SH-SY5Y (cell line): ENCODE measurements around the gene PLB1.
A peak's percentile ranks its signal among the peaks of the same experiment; 100 is the strongest.

Source experiments
- GATA2 ChIP-seq: IDR thresholded peaks from 2 replicates; pipeline ENCODE4 v1.6.1; 2011; ENCODE audit warnings: mild to moderate bottlenecking, low read depth, low read length
- GATA3 ChIP-seq: IDR thresholded peaks from 2 replicates; pipeline ENCODE4 v1.6.1; 2011; ENCODE audit warnings: low read depth, mild to moderate bottlenecking, low read length, moderate library complexity

PLB1 gene

DNA sequence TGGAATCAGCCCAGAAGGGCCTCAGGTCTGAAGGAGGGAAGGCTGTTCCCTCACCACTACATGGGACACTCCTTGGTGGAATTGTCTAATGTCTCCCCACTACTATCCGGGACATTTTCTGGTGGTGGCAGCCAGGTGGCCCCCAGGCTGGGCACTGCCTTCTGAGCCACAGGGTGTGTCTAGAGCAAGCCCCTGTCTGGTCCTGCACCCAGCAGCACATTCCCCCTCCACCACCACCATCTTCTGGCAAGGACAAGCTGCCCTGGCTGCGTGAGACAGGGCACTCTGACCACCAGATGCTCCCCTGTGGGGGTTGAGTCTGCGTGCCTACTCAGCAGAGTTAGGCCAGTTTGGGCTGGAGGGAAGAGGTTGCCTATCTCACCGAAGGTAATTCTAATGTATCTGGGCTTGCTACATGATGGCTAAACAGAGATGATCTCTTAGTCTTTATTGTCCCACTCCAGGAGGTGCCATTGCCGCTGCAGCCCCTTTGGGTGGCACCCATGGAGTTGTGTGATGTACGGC, 106.3 kb downstream of the PLB1 start:
- TF ChIP-seq GATA2 (no peak), GATA3 (no peak)

DNA sequence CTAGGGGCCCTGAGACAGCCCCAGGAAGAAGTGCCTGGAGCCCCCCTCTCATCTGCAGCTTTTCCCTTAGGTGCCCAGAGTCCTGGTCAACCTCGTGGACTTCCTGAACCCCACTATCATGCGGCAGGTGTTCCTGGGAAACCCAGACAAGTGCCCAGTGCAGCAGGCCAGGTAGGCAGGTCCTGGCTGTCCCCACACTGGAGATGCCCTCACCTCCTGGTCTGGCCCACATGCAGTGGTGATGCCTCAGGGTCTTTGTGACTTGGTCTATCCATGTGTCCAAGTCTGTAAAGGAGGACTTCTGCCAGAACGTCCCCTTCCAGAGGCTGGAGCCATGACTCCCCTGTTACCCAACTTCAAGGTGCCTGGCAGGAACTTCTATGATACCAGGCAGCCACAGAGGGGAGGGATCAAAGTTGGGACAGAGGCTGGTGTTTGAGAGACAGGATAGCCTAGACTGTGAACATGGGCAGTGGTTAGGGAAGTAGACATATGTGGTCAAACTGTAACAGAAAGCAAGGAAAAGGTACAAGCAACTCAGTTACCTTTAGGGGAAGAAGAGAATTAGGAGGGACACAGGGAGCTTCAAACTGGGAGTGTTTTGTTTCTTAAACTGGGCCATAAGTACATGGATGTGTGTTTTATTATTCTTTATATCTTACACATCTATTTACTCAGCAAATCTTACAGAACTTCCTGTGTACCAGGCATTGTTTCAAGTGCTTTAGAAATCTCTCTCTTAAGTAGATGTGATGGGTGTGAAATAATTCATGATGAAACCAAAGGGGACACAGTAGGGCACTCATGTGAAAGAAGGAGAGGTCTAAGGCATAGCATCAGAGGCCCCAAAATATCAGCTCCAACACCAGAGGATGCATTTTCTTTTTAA, 107.1 kb downstream of the PLB1 start:
- no peak for TF ChIP-seq GATA3
- TF ChIP-seq GATA2 = no peak

DNA sequence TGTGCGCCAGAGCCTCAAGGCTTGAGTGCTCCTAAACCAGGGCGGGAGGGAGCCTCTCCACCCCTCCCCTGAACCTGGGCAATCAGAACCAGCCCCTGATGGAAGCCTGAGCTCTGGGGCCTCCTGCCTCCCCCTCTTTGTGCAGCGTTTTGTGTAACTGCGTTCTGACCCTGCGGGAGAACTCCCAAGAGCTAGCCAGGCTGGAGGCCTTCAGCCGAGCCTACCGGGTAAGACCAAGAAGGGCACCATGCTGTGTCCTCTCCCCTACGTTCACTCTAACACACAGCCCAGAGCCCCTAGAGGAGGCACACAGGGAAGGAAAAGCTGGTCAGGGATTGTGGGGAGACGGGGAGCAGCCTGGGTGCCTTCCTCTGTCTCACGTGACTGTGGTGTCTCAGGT, 108.0 kb downstream of the PLB1 start:
- TF ChIP-seq GATA3 (no peak), GATA2 (no peak)

DNA sequence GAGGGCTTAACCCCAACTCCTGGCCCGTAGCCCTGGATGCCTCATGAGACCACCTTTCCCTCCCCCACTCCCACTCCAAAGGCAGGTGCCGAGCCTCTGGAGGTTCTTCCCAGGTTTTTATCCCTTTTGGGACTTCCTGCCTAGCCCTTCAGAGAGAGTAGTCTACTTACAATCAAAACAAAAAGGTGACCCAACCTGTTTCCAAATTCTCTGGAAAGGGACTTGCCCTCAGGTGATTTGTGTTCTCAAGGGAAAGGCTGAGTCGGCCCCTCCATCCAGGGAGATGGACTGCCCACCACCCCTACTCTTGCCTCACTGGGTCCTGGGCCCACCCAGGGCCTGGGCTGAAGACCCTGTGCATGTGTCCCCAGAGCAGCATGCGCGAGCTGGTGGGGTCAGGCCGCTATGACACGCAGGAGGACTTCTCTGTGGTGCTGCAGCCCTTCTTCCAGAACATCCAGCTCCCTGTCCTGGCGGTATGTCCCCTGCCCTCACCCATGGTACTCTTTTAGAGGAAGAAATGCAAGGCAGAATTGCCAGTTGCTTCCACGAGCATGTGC, 108.5 kb downstream of the PLB1 start:
- TF ChIP-seq GATA3 (no peak), GATA2 (no peak)

DNA sequence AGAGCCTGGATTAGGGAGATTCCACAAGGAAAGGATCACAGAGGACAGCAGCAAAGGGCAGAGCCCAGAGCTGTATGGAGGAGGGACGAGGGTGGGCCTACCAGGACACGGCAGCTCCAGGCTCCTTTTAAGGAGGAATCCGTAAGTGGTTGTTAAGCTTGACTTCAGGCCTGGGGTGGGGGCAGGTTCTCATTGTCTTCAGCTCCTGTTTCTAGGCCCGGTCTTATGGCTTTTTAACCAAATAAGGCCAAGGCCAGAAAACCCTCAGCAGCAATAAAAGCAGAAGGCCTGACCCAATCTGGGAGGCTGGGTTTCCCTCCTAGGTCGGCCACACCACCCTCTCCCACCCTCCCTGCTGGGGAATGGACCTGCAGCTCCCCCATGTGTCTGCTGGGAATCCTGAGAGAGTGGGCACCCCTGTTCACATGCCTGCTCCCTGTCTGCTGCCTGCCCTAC, 111.2 kb downstream of the PLB1 start:
- TF ChIP-seq GATA2 = no peak
- no peak for TF ChIP-seq GATA3

DNA sequence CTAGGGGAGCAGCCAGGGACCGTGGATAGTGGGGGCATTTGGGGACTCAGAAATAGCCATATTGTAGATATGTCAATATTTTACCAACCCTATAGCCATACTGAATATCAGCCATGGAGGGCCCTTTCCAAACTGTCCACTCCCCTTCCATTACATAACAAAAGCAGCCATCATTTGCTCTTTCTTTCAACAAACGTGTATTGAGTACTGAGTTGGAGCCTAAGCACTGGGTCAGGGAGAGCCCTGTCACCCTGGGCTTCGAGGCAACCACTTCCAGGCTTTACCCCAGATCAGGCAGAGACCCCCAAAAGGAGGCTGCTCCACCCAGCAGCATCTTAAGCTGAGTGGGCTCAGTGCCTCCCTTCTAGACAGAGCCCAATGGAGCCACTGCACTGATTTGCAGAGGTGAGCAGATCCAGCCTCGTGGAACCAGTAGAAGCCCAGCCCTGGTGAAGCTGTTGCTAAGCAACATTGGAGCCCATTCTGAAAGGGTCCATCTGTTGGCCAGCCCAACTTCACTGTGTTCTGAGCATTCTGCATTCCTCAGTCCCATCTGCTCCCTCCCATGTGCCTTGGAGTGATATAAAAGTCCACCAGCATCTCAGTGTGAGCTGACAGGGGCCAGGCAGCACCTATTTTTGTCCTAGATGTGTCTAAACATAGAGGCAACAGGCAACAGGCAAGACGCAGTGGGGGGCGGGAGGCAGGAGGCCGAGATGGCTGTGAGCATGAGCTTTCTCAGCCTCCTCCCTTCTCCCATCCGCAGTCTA, 112.1 kb downstream of the PLB1 start:
- TF ChIP-seq GATA3 = no peak
- TF ChIP-seq GATA2 = no peak

DNA sequence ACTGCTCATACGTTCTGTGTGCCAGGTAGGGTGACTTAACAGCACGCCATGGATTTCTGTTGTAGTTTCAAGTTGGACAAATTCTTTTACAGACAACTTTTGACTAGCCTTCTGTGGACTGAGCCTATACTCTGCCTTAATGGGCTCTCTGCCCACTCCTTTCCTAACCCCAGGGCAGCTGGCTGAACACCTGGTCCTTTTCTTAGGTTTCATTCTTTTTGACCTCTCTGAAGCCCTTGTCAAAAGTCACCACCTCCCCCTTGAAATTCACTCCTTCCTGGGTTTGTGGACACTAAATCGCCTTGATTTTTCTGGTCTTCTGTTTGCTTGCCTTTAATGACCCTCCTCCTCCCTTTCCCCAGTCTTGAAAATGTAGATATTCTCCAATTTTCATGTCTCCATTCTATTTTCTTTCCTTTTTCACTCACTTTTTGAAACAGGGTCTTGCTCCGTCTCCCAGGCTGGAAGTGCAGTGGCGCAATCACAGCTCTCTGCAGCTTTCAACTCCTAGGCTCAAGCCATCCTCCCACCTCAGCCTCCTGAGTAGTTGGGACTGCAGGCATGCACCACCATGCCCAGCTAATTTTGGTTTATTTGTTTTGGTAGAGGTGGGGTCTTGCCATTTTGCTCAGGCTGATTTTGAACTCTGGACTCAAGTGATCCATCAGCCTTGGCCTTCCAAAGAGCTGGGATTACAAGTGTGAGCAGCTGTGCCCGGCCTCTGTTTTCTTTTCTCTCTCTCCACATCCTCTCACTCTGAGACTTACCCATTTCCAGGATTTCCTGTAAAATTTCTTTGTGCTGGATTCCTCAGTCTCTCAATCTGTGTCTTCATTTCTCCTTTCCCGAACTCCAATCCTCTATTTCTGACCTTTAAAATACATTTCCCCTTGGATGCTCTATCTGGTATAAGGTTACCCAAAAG, 112.9 kb downstream of the PLB1 start:
- TF ChIP-seq GATA2 (no peak), GATA3 (no peak)

DNA sequence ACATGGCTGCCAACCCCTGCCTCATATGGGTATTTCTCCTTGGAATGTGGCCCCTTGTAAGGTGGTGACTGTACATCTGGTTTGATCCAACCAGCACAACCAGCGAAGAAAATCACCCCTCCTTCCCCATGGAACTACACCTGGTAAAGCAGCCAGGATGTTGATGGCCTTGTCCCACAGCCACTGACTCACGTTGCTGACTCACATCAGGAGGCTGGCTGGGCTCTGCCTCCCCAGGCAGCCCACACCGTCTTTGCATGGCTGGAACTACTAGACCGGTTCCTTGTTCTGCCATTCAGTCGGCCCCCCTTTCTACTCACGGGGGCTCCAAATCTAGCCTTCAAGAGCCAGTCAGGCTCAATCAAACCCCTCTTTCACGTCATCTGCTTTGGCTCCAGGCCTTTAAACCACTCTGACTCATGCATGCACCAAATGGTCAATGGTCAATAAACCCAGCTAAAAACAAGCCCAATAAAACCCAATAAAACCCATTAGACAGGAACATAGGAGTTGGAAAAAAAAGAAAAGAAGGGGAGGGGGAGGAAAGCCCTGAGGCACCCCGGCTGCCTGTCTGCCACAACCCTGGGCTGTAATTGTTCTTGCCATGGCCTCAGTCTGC, 114.8 kb downstream of the PLB1 start:
- no peak for TF ChIP-seq GATA3
- no peak for TF ChIP-seq GATA2

DNA sequence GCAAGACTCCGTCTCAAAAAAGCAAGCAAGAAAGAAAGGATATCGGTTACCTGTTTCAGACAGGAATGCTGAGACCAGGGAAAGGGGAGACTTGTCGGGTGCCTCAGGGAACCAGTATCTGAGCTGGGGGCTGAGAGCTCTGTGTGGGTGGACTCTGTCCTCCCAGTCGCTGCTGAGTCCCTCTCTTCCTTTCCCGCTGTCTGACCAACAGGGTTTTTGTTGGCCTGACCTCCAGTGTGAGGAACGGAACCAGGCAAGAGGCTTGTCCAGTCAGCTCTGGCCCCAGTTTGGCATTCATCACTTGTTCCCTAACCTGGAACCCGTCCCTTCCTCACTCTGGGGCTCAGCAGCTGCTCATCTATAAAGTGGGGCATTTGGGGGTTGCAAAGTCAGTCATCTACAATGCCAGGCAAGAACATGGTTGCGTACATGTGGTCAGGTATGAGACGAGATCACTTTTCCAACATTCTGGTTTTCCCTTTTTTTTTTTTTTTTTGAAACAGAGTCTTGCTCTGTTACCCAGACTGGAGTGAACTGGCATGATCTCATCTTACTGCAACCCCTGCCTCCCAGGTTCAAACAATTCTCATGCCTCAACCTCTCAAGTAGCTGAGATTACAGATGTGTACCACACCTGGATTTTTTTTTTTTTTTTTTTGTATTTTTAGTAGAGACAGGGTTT, 116.4 kb downstream of the PLB1 start:
- TF ChIP-seq GATA3 (no peak), GATA2 (no peak)

DNA sequence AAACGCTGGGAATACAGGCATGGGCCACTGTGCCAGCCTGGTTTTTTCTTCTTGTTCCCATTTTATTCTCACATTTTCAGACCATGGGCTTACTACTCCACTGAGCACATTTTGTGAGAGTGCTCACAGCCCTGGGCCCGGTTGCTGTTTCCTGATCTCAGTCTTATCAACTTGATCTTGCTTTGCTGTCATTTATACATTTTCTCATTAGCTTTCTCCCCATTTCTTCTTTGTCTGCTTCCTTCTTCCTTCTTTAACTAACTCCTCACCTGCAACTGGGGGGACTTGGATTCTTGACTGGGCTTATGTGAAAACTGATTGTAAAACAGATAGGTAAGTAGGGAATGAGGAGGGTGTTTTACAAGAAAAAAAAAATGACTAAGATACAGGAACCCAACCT, 117.3 kb downstream of the PLB1 start:
- peak; percentile 46; the same call in 1 of the 2 replicates for TF ChIP-seq GATA2
- no peak for TF ChIP-seq GATA3

DNA sequence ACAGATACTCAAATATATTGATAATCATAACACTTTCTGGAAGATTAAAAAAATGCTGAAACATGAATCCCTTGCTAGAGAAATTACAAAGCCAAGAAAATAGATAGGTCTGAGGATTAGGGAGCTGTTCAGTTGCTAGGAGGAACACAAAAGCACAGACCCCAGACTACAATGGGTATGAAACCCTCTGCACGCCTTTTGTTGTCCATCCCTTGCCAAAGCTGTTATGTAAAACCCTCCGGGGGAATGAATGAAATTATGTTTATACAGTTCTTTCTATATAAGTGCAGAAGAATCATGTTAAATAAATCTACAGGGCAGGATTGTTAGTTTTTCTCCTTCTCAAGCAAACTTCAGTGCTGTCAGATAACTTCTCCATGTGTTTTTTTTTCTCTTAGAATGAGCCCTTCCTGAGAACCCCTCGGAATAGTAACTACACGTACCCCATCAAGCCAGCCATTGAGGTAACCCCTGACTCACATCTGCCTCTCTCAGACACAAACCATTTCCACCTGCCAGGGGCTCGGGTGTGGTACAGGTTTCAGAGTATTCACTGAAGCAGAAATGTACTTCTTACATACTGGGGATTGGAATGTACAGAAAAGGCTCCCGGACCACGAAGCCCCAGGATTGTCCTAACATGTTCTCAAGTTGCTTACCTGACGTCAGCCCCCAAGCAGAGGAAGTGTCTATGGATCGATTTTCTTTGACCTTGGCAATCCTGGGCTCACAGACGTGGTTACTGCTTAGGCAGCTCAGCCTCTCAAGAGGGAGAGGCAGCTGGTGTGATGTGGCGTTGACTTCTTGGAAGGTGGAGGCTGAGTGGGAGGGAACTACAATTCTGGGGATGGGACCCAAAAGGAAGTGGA, 118.0 kb downstream of the PLB1 start:
- no peak for TF ChIP-seq GATA3
- TF ChIP-seq GATA2 = no peak

DNA sequence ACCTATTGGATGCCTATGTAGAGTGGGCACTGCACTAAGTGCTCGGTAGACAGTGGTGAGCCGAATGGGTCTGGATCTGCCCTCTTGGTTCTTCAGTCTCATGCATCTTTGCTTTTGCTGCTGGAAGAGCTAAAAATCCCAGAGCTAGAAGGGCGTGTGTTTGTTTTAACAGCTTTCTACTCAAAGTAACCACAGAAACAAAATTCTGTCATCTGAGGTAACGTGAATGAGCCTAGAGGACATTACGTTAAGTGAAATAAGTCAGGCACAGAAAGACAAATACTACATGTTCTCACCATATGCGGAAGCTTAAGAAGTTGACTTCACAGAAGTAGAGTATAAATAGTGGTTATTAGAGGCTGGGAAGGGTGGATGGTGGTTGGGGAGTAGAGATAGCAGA, 119.8 kb downstream of the PLB1 start:
- TF ChIP-seq GATA2 (no peak), GATA3 (no peak)
